Measurements from ENCODE around the gene CYP19A1.

DNA sequence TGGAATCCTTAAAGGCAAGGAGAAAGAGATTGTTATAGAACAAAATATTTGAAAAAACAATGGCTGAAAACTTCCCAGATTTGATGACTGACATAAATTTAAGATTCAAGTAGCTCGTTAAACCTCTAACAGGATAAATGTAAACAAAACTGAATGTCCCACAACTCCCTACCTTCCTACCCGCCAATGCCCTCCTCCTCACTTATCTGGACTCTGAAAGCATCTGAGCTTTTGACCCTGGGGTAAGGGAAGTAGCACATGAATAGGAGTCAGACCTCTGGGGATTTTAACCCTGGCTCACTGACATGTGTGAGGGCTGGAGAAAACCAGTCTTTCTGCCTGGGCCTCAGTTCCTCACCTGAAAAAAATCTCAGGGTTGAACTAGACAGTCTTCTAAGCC lies 26.9 kb downstream of the CYP19A1 start:
- TF ChIP-seq, protein P1, sequence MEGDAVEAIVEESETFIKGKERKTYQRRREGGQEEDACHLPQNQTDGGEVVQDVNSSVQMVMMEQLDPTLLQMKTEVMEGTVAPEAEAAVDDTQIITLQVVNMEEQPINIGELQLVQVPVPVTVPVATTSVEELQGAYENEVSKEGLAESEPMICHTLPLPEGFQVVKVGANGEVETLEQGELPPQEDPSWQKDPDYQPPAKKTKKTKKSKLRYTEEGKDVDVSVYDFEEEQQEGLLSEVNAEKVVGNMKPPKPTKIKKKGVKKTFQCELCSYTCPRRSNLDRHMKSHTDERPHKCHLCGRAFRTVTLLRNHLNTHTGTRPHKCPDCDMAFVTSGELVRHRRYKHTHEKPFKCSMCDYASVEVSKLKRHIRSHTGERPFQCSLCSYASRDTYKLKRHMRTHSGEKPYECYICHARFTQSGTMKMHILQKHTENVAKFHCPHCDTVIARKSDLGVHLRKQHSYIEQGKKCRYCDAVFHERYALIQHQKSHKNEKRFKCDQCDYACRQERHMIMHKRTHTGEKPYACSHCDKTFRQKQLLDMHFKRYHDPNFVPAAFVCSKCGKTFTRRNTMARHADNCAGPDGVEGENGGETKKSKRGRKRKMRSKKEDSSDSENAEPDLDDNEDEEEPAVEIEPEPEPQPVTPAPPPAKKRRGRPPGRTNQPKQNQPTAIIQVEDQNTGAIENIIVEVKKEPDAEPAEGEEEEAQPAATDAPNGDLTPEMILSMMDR (IDR thresholded peaks at IDR 0.05), result no peak
- no peak for TF ChIP-seq EZH2 (IDR thresholded peaks at IDR 0.05; ENCODE audit: borderline replicate concordance, insufficient read depth, low read depth, low read length, poor library complexity, severe bottlenecking)
